Upper lobe of right lung (tissue), 1 donor: Measurements from ENCODE around the gene FIP1L1. TPM values are rescaled to one million over a fixed set of nuclear protein-coding genes. Genes with fewer than 3 reads are reported as not detected.

Source experiments
- ATAC-seq: fragments of 200-7000 bp; cut with Tn5 transposase; one replicate; pipeline ENCODE4 v1.9.1; 2020; ENCODE audit warnings: mild to moderate bottlenecking, moderate library complexity
- DNase-seq: peaks from one replicate; pipeline ENCODE4 v3.0.0-alpha.2; 2020
- H3K27ac ChIP-seq: fragments of 200-600 bp; one replicate; pipeline ENCODE4 v1.8.0; 2022
- H3K27me3 ChIP-seq: fragments of 200-600 bp; one replicate; pipeline ENCODE4 v1.8.0; 2022; ENCODE audit warnings: mild to moderate bottlenecking
- H3K36me3 ChIP-seq: fragments of 200-600 bp; one replicate; pipeline ENCODE4 v1.8.0; 2022
- H3K4me1 ChIP-seq: fragments of 200-600 bp; one replicate; pipeline ENCODE4 v1.8.0; 2022
- H3K4me3 ChIP-seq: fragments of 200-600 bp; one replicate; pipeline ENCODE4 v1.8.0; 2022; ENCODE audit warnings: mild to moderate bottlenecking
- H3K9me3 ChIP-seq: fragments of 200-600 bp; one replicate; pipeline ENCODE4 v1.8.0; 2022
- intact Hi-C: fragments of 100-400 bp; cut with DNase I; formaldehyde crosslinking; loops from one replicate; pipeline ENCODE4 v1.11.0; 2022
- total RNA-seq: library from RNA; stranded (reverse); fragmentation: NEBNext Ultra II Directional; extraction: Animal tissue kit (Norgen Biotek cat#: 25700); gene quantifications from one replicate; pipeline ENCODE4 v1.2.1, GENCODE V29; 2021
- TF ChIP-seq, protein P1 (sequence below): fragments of 200-600 bp; IDR thresholded peaks from one replicate; pipeline ENCODE4 v1.8.0; 2022; ENCODE audit warnings: antibody characterized with exemption
- donor health status: DM: no; HTN: yes; CAD: no; lungs with severe emphysema.

Gene FIP1L1
- total RNA-seq, 1 donor from 2014 or later: 39.0 TPM

DNA sequence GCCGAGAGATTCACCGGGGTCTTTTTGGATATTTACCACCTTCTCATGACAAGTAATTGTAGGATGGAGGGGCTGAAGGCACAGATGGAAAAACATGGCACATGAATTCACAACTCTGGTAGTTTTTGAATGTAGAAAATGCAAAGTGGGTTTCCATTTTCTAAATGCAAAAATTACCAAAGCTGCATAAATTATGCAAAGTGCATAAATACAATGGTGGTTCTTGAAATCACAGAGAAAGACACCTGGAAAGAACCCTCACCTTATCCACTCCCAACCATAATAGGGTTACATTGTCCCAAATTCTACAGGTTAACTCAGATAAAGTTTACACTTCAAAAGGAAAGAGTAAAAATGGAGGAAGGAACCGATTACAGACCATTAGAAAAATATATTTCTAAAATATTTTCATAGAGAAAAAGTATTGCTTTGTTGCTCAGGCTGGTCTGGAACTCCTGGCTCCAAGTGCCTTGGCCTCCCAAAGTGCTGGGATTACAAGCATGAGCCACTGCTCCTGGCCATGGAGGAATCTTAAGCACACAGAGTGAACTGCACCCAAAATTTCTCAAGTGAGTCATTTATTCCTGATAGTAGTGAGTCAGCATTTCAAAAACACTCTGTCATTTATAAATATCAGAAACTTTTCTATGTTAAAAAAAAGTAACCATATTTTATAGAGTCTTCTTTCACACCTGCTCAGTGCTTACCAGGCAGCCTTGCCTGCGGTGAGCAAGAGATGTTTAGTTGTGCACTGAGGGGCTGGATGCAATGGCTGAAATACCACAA lies 101.4 kb downstream of the FIP1L1 start:
- TF ChIP-seq, protein P1, sequence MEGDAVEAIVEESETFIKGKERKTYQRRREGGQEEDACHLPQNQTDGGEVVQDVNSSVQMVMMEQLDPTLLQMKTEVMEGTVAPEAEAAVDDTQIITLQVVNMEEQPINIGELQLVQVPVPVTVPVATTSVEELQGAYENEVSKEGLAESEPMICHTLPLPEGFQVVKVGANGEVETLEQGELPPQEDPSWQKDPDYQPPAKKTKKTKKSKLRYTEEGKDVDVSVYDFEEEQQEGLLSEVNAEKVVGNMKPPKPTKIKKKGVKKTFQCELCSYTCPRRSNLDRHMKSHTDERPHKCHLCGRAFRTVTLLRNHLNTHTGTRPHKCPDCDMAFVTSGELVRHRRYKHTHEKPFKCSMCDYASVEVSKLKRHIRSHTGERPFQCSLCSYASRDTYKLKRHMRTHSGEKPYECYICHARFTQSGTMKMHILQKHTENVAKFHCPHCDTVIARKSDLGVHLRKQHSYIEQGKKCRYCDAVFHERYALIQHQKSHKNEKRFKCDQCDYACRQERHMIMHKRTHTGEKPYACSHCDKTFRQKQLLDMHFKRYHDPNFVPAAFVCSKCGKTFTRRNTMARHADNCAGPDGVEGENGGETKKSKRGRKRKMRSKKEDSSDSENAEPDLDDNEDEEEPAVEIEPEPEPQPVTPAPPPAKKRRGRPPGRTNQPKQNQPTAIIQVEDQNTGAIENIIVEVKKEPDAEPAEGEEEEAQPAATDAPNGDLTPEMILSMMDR: no peak
- Histone ChIP-seq H3K27me3 (no peaks in the 10 kb centered on the region), H3K4me1 (no peaks in the 10 kb centered on the region), H3K9me3 (no peaks in the 10 kb centered on the region), H3K4me3 (no peak overlapping the region), H3K27ac (no peak overlapping the region), H3K36me3 (no peaks in the 10 kb centered on the region)
- DNase-seq: no peak
- no peak for ATAC-seq
- intact Hi-C loops: no loop called here

DNA sequence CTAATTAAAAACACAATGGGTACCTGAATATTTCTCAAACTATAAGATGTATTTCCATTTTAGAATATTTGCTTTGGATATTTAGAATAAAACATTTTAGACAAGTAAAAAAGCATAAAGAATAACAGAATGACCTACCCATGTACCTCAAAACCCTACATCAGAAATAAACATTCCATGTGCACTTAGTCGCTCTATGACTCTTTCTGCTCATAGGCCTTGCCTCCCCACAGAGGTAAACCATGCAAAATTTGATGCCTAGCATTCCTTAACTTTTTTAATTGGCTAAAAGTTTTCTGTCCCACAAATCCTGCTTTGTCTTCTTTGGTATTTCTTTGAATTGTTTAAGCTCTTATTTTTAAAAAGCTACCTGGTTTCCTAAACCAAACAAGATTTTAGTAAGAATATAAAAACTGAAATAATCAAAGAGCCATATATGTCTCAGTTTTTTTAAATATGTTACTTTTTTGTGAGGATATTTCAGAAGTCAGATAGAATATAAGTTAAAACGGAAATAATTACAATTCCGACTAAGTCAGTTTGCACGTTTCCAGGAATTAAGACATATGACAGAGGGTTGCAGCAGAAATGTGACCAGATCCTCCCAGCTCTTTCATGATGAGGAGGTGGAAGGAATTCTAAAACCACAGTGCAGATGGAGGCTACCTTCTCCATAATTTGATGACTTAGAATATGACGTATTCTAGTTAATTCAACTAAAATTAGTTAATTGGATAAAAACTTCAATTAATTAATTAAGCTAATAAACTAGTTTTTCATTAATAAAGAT lies 102.5 kb downstream of the FIP1L1 start:
- DNase-seq: no peak

DNA sequence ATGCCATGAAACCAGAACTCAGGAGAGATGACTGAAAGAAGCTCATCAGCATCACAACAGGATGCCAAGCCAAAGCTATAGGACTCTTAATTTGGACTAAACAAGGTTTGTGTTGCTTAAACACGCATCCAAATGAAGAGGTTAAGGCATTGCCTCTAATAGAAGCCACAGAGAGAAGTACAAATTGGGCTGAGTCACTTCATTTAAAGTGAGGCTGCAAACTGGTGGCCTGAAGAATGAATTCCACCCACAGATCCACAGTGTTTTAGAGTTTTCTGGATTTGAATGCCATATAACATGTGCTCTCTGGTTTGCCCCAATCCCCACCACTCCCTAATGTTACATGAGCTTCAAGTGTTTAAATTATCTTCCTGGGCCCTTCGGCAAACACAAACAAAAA lies 103.5 kb downstream of the FIP1L1 start:
- Histone ChIP-seq H3K9me3 (no peaks in the 10 kb centered on the region), H3K27me3 (no peaks in the 10 kb centered on the region), H3K4me1 (no peaks in the 10 kb centered on the region), H3K27ac (no peak overlapping the region), H3K4me3 (no peak overlapping the region), H3K36me3 (no peaks in the 10 kb centered on the region)
- ATAC-seq (no peak), DNase-seq (no peak)
- intact Hi-C loops: no loop called here
- TF ChIP-seq, protein P1: no peak

More for the DNA sequence above, 102.5 kb downstream of the FIP1L1 start:
- TF ChIP-seq, protein P1: no peak
- Histone ChIP-seq H3K4me3 (no peak overlapping the region), H3K4me1 (no peaks in the 10 kb centered on the region), H3K27me3 (no peaks in the 10 kb centered on the region), H3K27ac (no peak overlapping the region), H3K9me3 (no peaks in the 10 kb centered on the region), H3K36me3 (no peaks in the 10 kb centered on the region)
- ATAC-seq: no peak
- intact Hi-C loops: no loop called here

DNA sequence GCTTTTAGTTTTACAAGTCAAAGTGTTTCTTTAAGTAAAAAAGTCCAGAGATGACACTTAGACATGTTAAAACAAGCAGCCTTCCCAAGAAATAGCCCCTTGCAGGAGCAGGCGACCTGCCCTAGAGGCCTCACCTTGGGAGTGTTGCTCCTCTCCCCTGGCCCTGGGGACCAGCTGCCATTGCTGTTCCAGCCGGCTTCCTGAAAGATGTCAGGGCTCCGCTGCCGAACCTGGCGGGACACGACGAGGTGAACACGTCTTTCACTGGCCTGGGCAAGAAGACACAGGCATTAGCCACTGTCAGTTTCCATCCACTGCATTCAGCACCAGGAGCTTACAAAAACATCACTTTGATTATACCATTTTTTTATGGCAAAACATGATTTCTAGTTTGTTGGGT lies 104.1 kb downstream of the FIP1L1 start:
- H3K4me1 ChIP-seq: no peaks in the 10 kb centered on the region
- TF ChIP-seq, protein P1: no peak
- no peak for DNase-seq
- no peak overlapping the region for H3K4me3 ChIP-seq
- ATAC-seq: no peak
- H3K36me3 ChIP-seq: no peaks in the 10 kb centered on the region
- no peak overlapping the region for H3K27ac ChIP-seq
- no peaks in the 10 kb centered on the region for H3K27me3 ChIP-seq
- no peaks in the 10 kb centered on the region for H3K9me3 ChIP-seq
- intact Hi-C loops: no loop called here

DNA sequence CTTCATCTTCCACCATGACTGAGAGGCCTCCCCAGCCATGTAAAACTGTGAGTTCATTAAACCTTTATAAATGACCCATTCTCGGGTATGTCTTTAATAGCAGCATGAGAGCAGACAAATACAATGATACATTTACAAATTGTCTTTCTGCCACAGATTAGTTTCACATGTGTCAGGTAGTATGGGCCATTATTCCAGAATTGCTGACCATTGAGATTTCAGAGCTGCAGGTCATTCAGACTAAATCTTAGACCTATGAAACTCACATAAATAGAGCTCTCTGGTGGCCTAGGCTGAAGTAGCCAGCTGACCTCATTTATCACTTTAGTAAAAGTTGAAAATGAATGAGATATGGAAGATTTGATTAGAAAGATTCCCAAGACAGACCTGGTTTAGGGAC lies 105.8 kb downstream of the FIP1L1 start:
- Histone ChIP-seq H3K27me3 (no peaks in the 10 kb centered on the region), H3K4me1 (no peaks in the 10 kb centered on the region), H3K27ac (no peak overlapping the region), H3K36me3 (no peaks in the 10 kb centered on the region), H3K4me3 (no peak overlapping the region), H3K9me3 (no peaks in the 10 kb centered on the region)
- intact Hi-C loops: no loop called here
- DNase-seq (no peak), ATAC-seq (no peak)
- TF ChIP-seq, protein P1: no peak
